Duodenal mucosa (tissue), 2 donors: ENCODE data around the gene HRH3.

Experiments
- H3K27ac ChIP-seq: one replicate; pipeline ENCODE4 v1.7.0; 2013; ENCODE audit warnings: low read depth, low read length
- H3K27me3 ChIP-seq, 2 donors: one replicate each; pipeline ENCODE4 v1.7.0; 2013; ENCODE audit warnings: low read length in 2 of 2, control low read depth in 1 of 2; ENCODE audit not compliant: insufficient read depth in 2 of 2, control insufficient read depth in 1 of 2
- H3K36me3 ChIP-seq, 2 donors: one replicate each; pipeline ENCODE4 v1.7.0; 2013; ENCODE audit warnings: low read length in 2 of 2, control low read depth in 1 of 2; ENCODE audit not compliant: insufficient read depth in 2 of 2, control insufficient read depth in 1 of 2
- H3K4me1 ChIP-seq, 2 donors: one replicate each; pipeline ENCODE4 v1.7.0; 2013; ENCODE audit warnings: low read length in 2 of 2, control low read depth in 1 of 2; ENCODE audit not compliant: insufficient read depth in 2 of 2, control insufficient read depth in 1 of 2
- H3K4me3 ChIP-seq, 2 donors: one replicate each; pipeline ENCODE4 v1.7.0; 2013; ENCODE audit warnings: low read length in 2 of 2, low read depth in 1 of 2
- H3K9ac ChIP-seq, 2 donors: one replicate each; pipeline ENCODE4 v1.7.0; 2013; ENCODE audit warnings: low read length in 2 of 2, low read depth in 1 of 2
- H3K9me3 ChIP-seq, 2 donors: one replicate each; pipeline ENCODE4 v1.7.0; 2013; ENCODE audit warnings: low read length in 2 of 2, control low read depth in 1 of 2; ENCODE audit not compliant: control insufficient read depth in 1 of 2

The HRH3 gene

GRCh38 chr20:62209850-62210495 is 10.1 kb downstream of the HRH3 start:
- H3K4me1 ChIP-seq, result no peaks in the 10 kb centered on the region
- H3K27me3 ChIP-seq, result peaks cover 16 to 41% of the 10 kb centered on the region in 2 donors

GRCh38 chr20:62208795-62209755 is 11.0 kb downstream of the HRH3 start:
- Histone ChIP-seq H3K4me3 (no peak overlapping the region), H3K36me3 (no peaks in the 10 kb centered on the region), H3K27ac (no peak overlapping the region), H3K27me3 (peaks cover 10 to 34% of the 10 kb centered on the region in 2 donors), H3K9me3 (no peaks in the 10 kb centered on the region), H3K4me1 (no peaks in the 10 kb centered on the region), H3K9ac (no peak overlapping the region)

More at GRCh38 chr20:62209850-62210495, 10.1 kb downstream of the HRH3 start:
- Histone ChIP-seq H3K36me3 (no peaks in the 10 kb centered on the region), H3K9ac (no peak overlapping the region), H3K4me3 (no peak overlapping the region), H3K27ac (no peak overlapping the region), H3K9me3 (no peaks in the 10 kb centered on the region)

GRCh38 chr20:62208061-62208794 is 11.8 kb downstream of the HRH3 start:
- Histone ChIP-seq H3K9ac (no peak overlapping the region), H3K9me3 (no peaks in the 10 kb centered on the region), H3K4me3 (no peak overlapping the region), H3K36me3 (peaks cover 0 to 1% of the 10 kb centered on the region in 2 donors), H3K27ac (no peak overlapping the region), H3K27me3 (peaks cover 9 to 30% of the 10 kb centered on the region in 2 donors), H3K4me1 (no peaks in the 10 kb centered on the region)

GRCh38 chr20:62206388-62206775 is 13.7 kb downstream of the HRH3 start:
- Histone ChIP-seq H3K4me3 (no peak overlapping the region), H3K4me1 (no peaks in the 10 kb centered on the region), H3K9ac (no peak overlapping the region), H3K27me3 (peaks cover 9 to 21% of the 10 kb centered on the region in 2 donors), H3K36me3 (peaks cover 7 to 17% of the 10 kb centered on the region in 2 donors), H3K9me3 (no peaks in the 10 kb centered on the region), H3K27ac (no peak overlapping the region)

- Histone ChIP-seq H3K9ac (no peak overlapping the region), H3K4me3 (no peak overlapping the region), H3K9me3 (no peaks in the 10 kb centered on the region), H3K27me3 (peaks cover 9 to 16% of the 10 kb centered on the region in 2 donors), H3K4me1 (no peaks in the 10 kb centered on the region), H3K36me3 (peaks cover 12 to 23% of the 10 kb centered on the region in 2 donors), H3K27ac (no peak overlapping the region)
These were observed 14.3 kb downstream of the HRH3 start for GRCh38 chr20:62205618-62206387.

GRCh38 chr20:62203378-62204030 is 16.6 kb downstream of the HRH3 start:
- H3K4me3 ChIP-seq, result no peak overlapping the region
- no peaks in the 10 kb centered on the region for H3K4me1 ChIP-seq
- no peak overlapping the region for H3K27ac ChIP-seq
- H3K9ac ChIP-seq, result no peak overlapping the region
- H3K27me3 ChIP-seq, result no peaks in the 10 kb centered on the region
- peaks cover 26 to 40% of the 10 kb centered on the region in 2 donors for H3K36me3 ChIP-seq
- no peaks in the 10 kb centered on the region for H3K9me3 ChIP-seq

- Histone ChIP-seq H3K36me3 (peaks cover 32 to 47% of the 10 kb centered on the region in 2 donors), H3K27me3 (no peaks in the 10 kb centered on the region)
These were observed 17.3 kb downstream of the HRH3 start for GRCh38 chr20:62202676-62203377.

GRCh38 chr20:62202083-62202395 is 18.0 kb downstream of the HRH3 start:
- Histone ChIP-seq H3K27ac (no peak overlapping the region), H3K27me3 (no peaks in the 10 kb centered on the region), H3K36me3 (peaks cover 32 to 54% of the 10 kb centered on the region in 2 donors), H3K4me1 (no peaks in the 10 kb centered on the region), H3K9me3 (no peaks in the 10 kb centered on the region), H3K4me3 (no peak overlapping the region), H3K9ac (no peak overlapping the region)

More at GRCh38 chr20:62202676-62203377, 17.3 kb downstream of the HRH3 start:
- H3K4me3 ChIP-seq, result no peak overlapping the region
- H3K27ac ChIP-seq, result no peak overlapping the region
- no peaks in the 10 kb centered on the region for H3K9me3 ChIP-seq
- H3K4me1 ChIP-seq, result no peaks in the 10 kb centered on the region
- no peak overlapping the region for H3K9ac ChIP-seq
